HepG2 (cell line): ENCODE results near the gene SOAT2. TPM values are rescaled to one million over a fixed set of nuclear protein-coding genes. Genes with fewer than 3 reads are reported as not detected.

Experiments
- CBX2 ChIP-seq, 2 experiments: fragments of 200-600 bp in 1 of 2; sonication (generic); formaldehyde crosslinking in 1 of 2; IDR thresholded peaks; 2 replicates each; pipeline versions ENCODE4 v1.7.0 to v1.8.1; 2018 to 2022; ENCODE audit warnings: low read depth in 2 of 2, low read length in 1 of 2, mild to moderate bottlenecking in 1 of 2, missing genetic modification reagents in 1 of 2
- IKZF4 ChIP-seq: sonication (generic); formaldehyde crosslinking; IDR thresholded peaks from 2 replicates; pipeline ENCODE4 v1.5.1; 2020; ENCODE audit warnings: borderline replicate concordance, mild to moderate bottlenecking, low read depth, missing genetic modification reagents; ENCODE audit errors: not compliant biosample characterization
- ZNF451 ChIP-seq: sonication (generic); formaldehyde crosslinking; IDR thresholded peaks from 2 replicates; pipeline ENCODE4 v1.5.0; 2020; ENCODE audit warnings: mild to moderate bottlenecking, missing genetic modification reagents
- polyA plus RNA-seq, 8 experiments: library from polyadenylated mRNA; depleted of rRNA in 3 of 8; stranded (reverse) in 7 of 8; unstranded in 1 of 8; fragments of >200 nt; fragmentation: Illumina TruSeq in 4 of 8; extraction: Trizol in 4 of 8; gene quantifications; 2 replicates each; pipeline versions ENCODE4 v1.2.1 to v1.2.3, GENCODE V29; 2011 to 2016; ENCODE audit warnings: low read depth in 4 of 8, missing spikeins in 1 of 8, mixed read lengths in 1 of 8; ENCODE audit not compliant: insufficient read depth in 1 of 8
- total RNA-seq, 5 experiments: library from RNA; depleted of rRNA; stranded (reverse); fragments of >200 nt; fragmentation: Illumina TruSeq; extraction: Trizol; gene quantifications; 2 replicates each; pipeline ENCODE4 v1.2.3, GENCODE V29; 2016; ENCODE audit warnings: low read depth in 1 of 5
- TF ChIP-seq, protein P1 (sequence below): sonication (generic); formaldehyde crosslinking; IDR thresholded peaks from 2 replicates; pipeline ENCODE4 v1.5.1; 2020; ENCODE audit warnings: mild to moderate bottlenecking, missing genetic modification reagents, moderate library complexity
- TF ChIP-seq, protein P2 (sequence below): IDR thresholded peaks from 2 replicates; pipeline ENCODE4 v1.6.1; 2012; ENCODE audit warnings: low read depth, low read length, improper control_type of control experiment

The SOAT2 gene
- total and polyA plus RNA-seq, 2 of the 13 experiments (the other 11 are each of a cell fraction or from before 2014, with no cell fraction given) = 14.9 to 108 TPM

DNA sequence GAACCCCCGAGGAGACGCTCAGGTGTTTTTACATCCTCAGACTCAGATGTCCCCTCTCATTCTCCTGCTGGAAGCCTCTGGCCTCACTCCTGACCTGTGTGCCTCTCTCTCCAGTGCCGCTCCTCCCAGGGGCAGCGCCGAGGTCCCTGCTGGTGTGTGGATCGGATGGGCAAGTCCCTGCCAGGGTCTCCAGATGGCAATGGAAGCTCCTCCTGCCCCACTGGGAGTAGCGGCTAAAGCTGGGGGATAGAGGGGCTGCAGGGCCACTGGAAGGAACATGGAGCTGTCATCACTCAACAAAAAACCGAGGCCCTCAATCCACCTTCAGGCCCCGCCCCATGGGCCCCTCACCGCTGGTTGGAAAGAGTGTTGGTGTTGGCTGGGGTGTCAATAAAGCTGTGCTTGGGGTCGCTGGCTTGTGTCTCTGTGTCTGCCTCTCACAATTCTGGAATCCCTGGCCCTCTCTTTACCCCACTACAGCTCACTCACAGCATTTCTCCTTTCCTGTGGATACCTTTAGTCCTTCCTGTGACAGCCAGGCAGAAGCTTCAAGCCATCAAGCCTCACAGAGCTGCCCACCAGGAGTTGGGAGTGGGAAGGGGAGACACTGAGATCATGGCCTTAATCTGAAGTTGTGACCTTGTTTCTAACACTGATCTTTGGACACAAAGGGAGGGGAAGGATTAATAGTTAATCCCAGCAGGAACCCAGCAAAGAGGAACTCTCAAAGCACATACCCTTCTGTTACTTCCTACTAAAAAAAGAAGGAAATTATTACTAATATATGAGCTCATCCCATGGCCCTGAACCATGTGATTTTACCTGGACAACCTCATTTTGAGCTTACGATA, 1.1 kb upstream of the SOAT2 start (continued):
- TF ChIP-seq, protein P1, sequence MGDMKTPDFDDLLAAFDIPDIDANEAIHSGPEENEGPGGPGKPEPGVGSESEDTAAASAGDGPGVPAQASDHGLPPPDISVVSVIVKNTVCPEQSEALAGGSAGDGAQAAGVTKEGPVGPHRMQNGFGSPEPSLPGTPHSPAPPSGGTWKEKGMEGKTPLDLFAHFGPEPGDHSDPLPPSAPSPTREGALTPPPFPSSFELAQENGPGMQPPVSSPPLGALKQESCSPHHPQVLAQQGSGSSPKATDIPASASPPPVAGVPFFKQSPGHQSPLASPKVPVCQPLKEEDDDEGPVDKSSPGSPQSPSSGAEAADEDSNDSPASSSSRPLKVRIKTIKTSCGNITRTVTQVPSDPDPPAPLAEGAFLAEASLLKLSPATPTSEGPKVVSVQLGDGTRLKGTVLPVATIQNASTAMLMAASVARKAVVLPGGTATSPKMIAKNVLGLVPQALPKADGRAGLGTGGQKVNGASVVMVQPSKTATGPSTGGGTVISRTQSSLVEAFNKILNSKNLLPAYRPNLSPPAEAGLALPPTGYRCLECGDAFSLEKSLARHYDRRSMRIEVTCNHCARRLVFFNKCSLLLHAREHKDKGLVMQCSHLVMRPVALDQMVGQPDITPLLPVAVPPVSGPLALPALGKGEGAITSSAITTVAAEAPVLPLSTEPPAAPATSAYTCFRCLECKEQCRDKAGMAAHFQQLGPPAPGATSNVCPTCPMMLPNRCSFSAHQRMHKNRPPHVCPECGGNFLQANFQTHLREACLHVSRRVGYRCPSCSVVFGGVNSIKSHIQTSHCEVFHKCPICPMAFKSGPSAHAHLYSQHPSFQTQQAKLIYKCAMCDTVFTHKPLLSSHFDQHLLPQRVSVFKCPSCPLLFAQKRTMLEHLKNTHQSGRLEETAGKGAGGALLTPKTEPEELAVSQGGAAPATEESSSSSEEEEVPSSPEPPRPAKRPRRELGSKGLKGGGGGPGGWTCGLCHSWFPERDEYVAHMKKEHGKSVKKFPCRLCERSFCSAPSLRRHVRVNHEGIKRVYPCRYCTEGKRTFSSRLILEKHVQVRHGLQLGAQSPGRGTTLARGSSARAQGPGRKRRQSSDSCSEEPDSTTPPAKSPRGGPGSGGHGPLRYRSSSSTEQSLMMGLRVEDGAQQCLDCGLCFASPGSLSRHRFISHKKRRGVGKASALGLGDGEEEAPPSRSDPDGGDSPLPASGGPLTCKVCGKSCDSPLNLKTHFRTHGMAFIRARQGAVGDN (CRISPR knock-in tag) = peak; percentile 64
- no peak for TF ChIP-seq ZNF451 (CRISPR knock-in tag)
- no peak for TF ChIP-seq CBX2 (IDR thresholded peaks at IDR 0.05; ENCODE audit: low read depth, low read length)
- TF ChIP-seq CBX2 (CRISPR knock-in tag; IDR thresholded peaks at IDR 0.05; ENCODE audit: low read depth) = no peak
- TF ChIP-seq IKZF4 = no peak
- TF ChIP-seq, protein P2, sequence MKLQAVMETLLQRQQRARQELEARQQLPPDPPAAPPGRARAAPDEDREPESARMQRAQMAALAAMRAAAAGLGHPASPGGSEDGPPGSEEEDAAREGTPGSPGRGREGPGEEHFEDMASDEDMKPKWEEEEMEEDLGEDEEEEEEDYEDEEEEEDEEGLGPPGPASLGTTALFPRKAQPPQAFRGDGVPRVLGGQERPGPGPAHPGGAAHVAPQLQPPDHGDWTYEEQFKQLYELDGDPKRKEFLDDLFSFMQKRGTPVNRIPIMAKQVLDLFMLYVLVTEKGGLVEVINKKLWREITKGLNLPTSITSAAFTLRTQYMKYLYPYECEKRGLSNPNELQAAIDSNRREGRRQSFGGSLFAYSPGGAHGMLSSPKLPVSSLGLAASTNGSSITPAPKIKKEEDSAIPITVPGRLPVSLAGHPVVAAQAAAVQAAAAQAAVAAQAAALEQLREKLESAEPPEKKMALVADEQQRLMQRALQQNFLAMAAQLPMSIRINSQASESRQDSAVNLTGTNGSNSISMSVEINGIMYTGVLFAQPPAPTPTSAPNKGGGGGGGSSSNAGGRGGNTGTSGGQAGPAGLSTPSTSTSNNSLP = peak; percentile 75
